Measurements from ENCODE around the gene MAPK9. TPM values are rescaled to one million over a fixed set of nuclear protein-coding genes. Genes with fewer than 3 reads are reported as not detected.
A peak's percentile ranks its signal among the peaks of the same experiment; 100 is the strongest.
"Not testable (repeated sequence)": the region's sequence is repeated elsewhere in the genome, so short reads cannot be mapped to it uniquely, and the experiment has no call there.

The MAPK9 gene
- total and polyA plus RNA-seq, 9 of the 15 experiments (the other 6 are each of a cell fraction or from before 2014, with no cell fraction given), result 4.8 to 58.0 (median 29.9) TPM

DNA sequence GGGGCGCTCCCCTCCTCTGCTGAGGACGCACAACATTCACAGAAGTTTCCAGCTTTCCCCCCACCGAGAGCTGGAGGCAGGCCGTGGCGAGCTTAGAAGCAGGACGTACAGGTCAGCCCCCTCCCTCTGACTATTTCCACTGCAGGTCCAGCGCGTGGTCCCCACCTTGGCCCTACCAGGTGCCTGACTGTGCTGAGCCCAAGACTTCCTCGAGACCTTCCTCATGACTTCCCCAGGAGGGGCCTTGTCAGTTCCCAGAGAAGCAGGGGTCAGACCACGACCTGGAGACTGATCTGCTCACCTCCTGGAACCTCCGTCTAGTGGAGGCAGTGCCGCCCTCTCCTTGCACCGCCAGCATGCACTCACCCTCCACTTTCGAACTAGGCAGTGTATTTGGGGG, 7.1 kb upstream of the MAPK9 start:
- H3K4me3 ChIP-seq; H3K9ac ChIP-seq (ENCODE audit: insufficient read depth in 1 of 2, low read depth in 2 of 2, low read length in 2 of 2); FAIRE-seq; DNase-seq (ENCODE audit: extremely low read depth in 1 of 4, low spot score in 3 of 4); H3K9me1 ChIP-seq (ENCODE audit: control insufficient read depth, insufficient read depth, low read length); H3K4me2 ChIP-seq (ENCODE audit: insufficient read depth, low read length); H3K4me1 ChIP-seq (replicated peaks in 1 of 2; ENCODE audit: control insufficient read depth in 2 of 2, insufficient read depth in 2 of 2, low read length in 2 of 2); H4K20me1 ChIP-seq (replicated peaks; ENCODE audit: control insufficient read depth, insufficient read depth, low read length); H2AFZ ChIP-seq (ENCODE audit: low read depth, low read length); BruUV-seq (replicated peaks); H3K36me3 ChIP-seq (ENCODE audit: control insufficient read depth, insufficient read depth, low read length); H3K9me3 ChIP-seq (replicated peaks; ENCODE audit: control insufficient read depth, insufficient read depth, low read depth, low read length); H3K79me2 ChIP-seq (ENCODE audit: control insufficient read depth, insufficient read depth, low read length); ATAC-seq; in situ Hi-C loops (cut with MboI); CTCF ChIA-PET (ENCODE audit: low intra/inter-chr PET ratio); H3K27ac ChIP-seq (ENCODE audit: extremely low read depth, low read depth, low read length): not testable (repeated sequence)
- 27% methylated on average over 9 of the region's 14 CpGs for WGBS (ENCODE audit: insufficient coverage, low coverage, missing lambda C conversion rate)
- intact Hi-C loops (cut with micrococcal nuclease), result loop anchor here (10.0 kb wide), 1 partner anchor 94 kb away; the partner anchor contains the start of gene RASGEF1C
- POLR2A ChIA-PET, result interaction anchor here (0.9 kb wide), 1 partner anchor 9 kb away, joined by 3 read pairs; no protein-coding TSS in a partner anchor
- H3K27me3 ChIP-seq (ENCODE audit: control insufficient read depth in 2 of 2, insufficient read depth in 2 of 2, low read length in 2 of 2), result peaks cover 22 to 26% of the 10 kb centered on the region in 2 experiments

DNA sequence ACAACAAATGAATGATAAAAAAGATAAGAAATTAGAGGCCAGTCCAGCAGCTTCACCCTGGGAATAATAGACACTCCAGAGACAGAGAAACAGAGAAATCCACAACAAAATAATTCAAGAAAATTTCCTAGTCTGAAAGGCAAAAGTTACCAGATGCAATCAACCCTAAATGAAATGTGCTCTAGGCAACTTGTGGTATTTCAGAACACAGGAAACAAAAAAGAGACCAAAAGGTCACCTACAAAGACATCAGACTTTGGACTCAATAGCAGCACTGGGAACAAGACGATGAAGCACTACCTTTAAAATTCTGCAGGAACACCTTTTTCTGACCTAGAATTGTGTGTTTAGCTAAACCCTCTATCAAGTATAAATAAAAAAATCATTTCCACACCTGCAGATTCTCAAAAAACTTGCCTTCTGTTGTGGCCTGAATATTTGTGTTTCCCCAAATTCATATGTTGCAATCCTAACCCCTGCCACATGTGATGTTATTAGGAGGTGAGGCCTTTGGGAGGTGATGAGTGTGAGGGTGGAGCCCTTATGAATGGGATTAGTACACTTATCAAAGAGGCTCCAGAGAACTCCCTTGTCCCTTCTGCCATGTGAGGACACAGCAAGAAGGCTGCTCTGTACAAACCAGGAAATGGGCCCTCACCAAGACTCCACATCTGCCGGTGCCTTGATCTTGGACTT, 5.9 kb upstream of the MAPK9 start:
- FAIRE-seq (no peak), DNase-seq (ENCODE audit: extremely low read depth in 1 of 4, low spot score in 3 of 4) (peak in 1 of 4 experiments; percentile 38), ATAC-seq (no peak)
- H3K9me3 ChIP-seq (replicated peaks; ENCODE audit: control insufficient read depth, insufficient read depth, low read depth, low read length), result no peaks in the 10 kb centered on the region
- intact Hi-C loops (cut with micrococcal nuclease), result loop anchor here (10.0 kb wide), 1 partner anchor 93 kb away; the partner anchor contains the start of gene RASGEF1C
- H4K20me1 ChIP-seq (replicated peaks; ENCODE audit: control insufficient read depth, insufficient read depth, low read length), result peaks cover 7% of the 10 kb centered on the region
- no peak overlapping the region for H3K4me2 ChIP-seq (ENCODE audit: insufficient read depth, low read length)
- no peaks in the 10 kb centered on the region for H3K36me3 ChIP-seq (ENCODE audit: control insufficient read depth, insufficient read depth, low read length)
- H3K27me3 ChIP-seq (ENCODE audit: control insufficient read depth in 2 of 2, insufficient read depth in 2 of 2, low read length in 2 of 2), result peaks cover 13% of the 10 kb centered on the region in 2 experiments
- POLR2A ChIA-PET, result no interaction called here
- no peak overlapping the region for H3K9ac ChIP-seq (ENCODE audit: insufficient read depth in 1 of 2, low read depth in 2 of 2, low read length in 2 of 2)
- WGBS (ENCODE audit: insufficient coverage, low coverage, missing lambda C conversion rate), result 33% methylated on average over 2 of the region's 2 CpGs
- 0 out of 2 replicates have a peak overlapping the region, but pooled peaks have one; percentile 39 for H2AFZ ChIP-seq (ENCODE audit: low read depth, low read length)
- no peak overlapping the region for H3K27ac ChIP-seq (ENCODE audit: extremely low read depth, low read depth, low read length)
- peaks cover 4 to 11% of the 10 kb centered on the region in 2 experiments; a peak in 4 of 5 replicates for H3K4me1 ChIP-seq (replicated peaks in 1 of 2; ENCODE audit: control insufficient read depth in 2 of 2, insufficient read depth in 2 of 2, low read length in 2 of 2)
- no peaks in the 10 kb centered on the region for H3K9me1 ChIP-seq (ENCODE audit: control insufficient read depth, insufficient read depth, low read length)
- in situ Hi-C loops (cut with MboI), result no loop called here
- no TSS peak for BruUV-seq (replicated peaks)
- H3K79me2 ChIP-seq (ENCODE audit: control insufficient read depth, insufficient read depth, low read length), result peaks cover under 1% of the 10 kb centered on the region; the same call in 1 of the 3 replicates
- CTCF ChIA-PET (ENCODE audit: low intra/inter-chr PET ratio), result no interaction called here
- H3K4me3 ChIP-seq, result no peak overlapping the region
- TF ChIP-seq SRSF9 (IDR thresholded peaks at IDR 0.05; ENCODE audit: borderline replicate concordance, low read depth, low read length) (no peak), PHF8 (IDR thresholded peaks at IDR 0.05; ENCODE audit: borderline replicate concordance, low read length) (no peak), EWSR1 (IDR thresholded peaks at IDR 0.05; ENCODE audit: borderline replicate concordance, low read depth, partially characterized antibody) (no peak), CHD2 (IDR thresholded peaks at IDR 0.05; ENCODE audit: low read depth, low read length) (no peak), ESRRA (IDR thresholded peaks at IDR 0.05; ENCODE audit: borderline replicate concordance, low read depth) (no peak), PHTF2 (CRISPR knock-in tag; IDR thresholded peaks at IDR 0.05) (no peak), STAT5A (IDR thresholded peaks at IDR 0.05; ENCODE audit: borderline replicate concordance, low read length) (no peak), ZNF24 (IDR thresholded peaks at IDR 0.05) (no peak), ZNF766 (CRISPR knock-in tag; conservative IDR thresholded peaks at IDR 0.05) (no peak), ZZZ3 (IDR thresholded peaks at IDR 0.05) (no peak), SREBF2 (CRISPR knock-in tag; IDR thresholded peaks at IDR 0.05) (no peak), CEBPB (tag; IDR thresholded peaks at IDR 0.05) (peak; percentile 77), HLTF (IDR thresholded peaks at IDR 0.05) (no peak)
- TF ChIP-seq, protein P1, sequence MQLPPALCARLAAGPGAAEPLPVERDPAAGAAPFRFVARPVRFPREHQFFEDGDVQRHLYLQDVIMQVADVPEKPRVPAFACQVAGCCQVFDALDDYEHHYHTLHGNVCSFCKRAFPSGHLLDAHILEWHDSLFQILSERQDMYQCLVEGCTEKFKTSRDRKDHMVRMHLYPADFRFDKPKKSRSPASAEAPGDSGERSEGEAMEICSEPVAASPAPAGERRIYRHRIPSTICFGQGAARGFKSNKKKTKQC (CRISPR knock-in tag; IDR thresholded peaks at IDR 0.05), result no peak

All from K562 (cell line).